Middle frontal gyrus (tissue), 1 donor: ENCODE results near the gene GMPPA.

ENCODE experiments used
- DNase-seq: peaks from one replicate; pipeline ENCODE4 v3.0.0-alpha.2; 2015; ENCODE audit warnings: low spot score; ENCODE audit errors: extremely low spot score

The GMPPA gene

DNA sequence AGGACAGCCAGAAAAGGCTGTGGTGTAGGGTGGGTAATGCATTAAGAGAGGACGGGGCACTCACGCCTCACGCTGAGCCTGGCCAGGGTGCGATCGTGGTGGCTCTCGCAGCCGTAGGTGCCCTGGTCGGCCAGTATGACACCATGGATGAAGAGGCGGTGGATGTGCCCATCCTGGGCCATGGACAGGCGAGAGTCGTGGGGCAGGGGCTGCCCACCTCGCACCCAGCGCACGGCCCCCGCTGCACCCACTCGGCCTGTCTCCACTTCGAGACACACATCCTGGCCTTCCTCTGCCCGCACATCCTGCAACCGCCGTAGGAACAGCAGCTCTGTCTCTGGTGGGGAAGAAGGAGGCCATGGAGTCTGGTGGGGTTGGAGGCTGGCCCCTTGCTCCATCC, 57.3 kb downstream of the GMPPA start:
- DNase-seq = no peak

DNA sequence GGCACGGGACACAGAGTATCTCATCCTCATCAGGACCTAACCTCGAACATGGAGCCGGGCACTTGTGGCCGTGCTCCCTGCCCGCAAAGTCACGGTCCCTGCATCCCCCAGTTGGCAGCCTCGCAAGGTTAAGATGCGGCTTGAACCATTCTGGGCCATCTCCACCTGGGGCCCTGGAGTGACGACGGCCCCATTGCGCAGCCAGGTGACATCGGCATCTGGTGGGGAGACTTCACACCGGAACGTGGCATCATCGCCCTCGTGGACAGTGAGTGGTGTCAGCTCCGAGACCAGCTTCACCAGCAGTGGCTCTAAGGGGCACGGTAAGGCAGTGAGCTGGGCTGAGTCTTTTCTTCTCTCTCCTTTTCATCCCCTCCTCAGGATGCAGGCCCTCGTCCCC, 57.7 kb downstream of the GMPPA start:
- no peak for DNase-seq
